NCI-H1092 treated with DMSO at 0.1 percent for 48 hours (cell line): ENCODE data around the gene LRP10.
A peak's percentile ranks its signal among the peaks of the same experiment; 100 is the strongest.
"Not testable (repeated sequence)": the region's sequence is repeated elsewhere in the genome, so short reads cannot be mapped to it uniquely, and the experiment has no call there.

Experiments used
- DNase-seq: peaks from one replicate; lab custom pipeline; 2025; lab: John Stamatoyannopoulos, UW

LRP10 gene

GRCh38 chr14:22887260-22887989 lies 15.9 kb downstream of the LRP10 start:
- peak; percentile 96 for DNase-seq

GRCh38 chr14:22887990-22888378 lies 16.4 kb downstream of the LRP10 start:
- DNase-seq, result peak; percentile 17

GRCh38 chr14:22888662-22889061 lies 17.1 kb downstream of the LRP10 start:
- DNase-seq, result no peak

- DNase-seq, result no peak
These were observed 18.9 kb downstream of the LRP10 start for GRCh38 chr14:22890416-22890815.

GRCh38 chr14:22892488-22892887 lies 20.9 kb downstream of the LRP10 start:
- no peak for DNase-seq

GRCh38 chr14:22893706-22894105 lies 22.2 kb downstream of the LRP10 start:
- DNase-seq, result no peak

GRCh38 chr14:22895402-22895801 lies 23.9 kb downstream of the LRP10 start:
- DNase-seq, result no peak

- no peak for DNase-seq
These were observed 24.8 kb downstream of the LRP10 start for GRCh38 chr14:22896356-22896755.

- no peak for DNase-seq
These were observed 25.2 kb downstream of the LRP10 start for GRCh38 chr14:22896760-22897159.

GRCh38 chr14:22897357-22897756 lies 25.8 kb downstream of the LRP10 start:
- DNase-seq, result no peak

GRCh38 chr14:22898302-22899090 lies 27.0 kb downstream of the LRP10 start:
- no peak for DNase-seq

- peak; percentile 21 for DNase-seq
These were observed 28.7 kb downstream of the LRP10 start for GRCh38 chr14:22900081-22900799.

GRCh38 chr14:22901799-22902198 lies 30.3 kb downstream of the LRP10 start:
- no peak for DNase-seq

- DNase-seq, result no peak
These were observed 32.2 kb downstream of the LRP10 start for GRCh38 chr14:22903742-22904087.

GRCh38 chr14:22905627-22906026 lies 34.1 kb downstream of the LRP10 start:
- no peak for DNase-seq

- DNase-seq, result no peak
These were observed 34.5 kb downstream of the LRP10 start for GRCh38 chr14:22906073-22906472.

- no peak for DNase-seq
These were observed 35.9 kb downstream of the LRP10 start for GRCh38 chr14:22907429-22907828.

GRCh38 chr14:22908601-22909000 lies 37.1 kb downstream of the LRP10 start:
- no peak for DNase-seq

GRCh38 chr14:22910916-22911315 lies 39.4 kb downstream of the LRP10 start:
- DNase-seq, result no peak

- DNase-seq, result not testable (repeated sequence)
These were observed 43.3 kb downstream of the LRP10 start for GRCh38 chr14:22914836-22915235.

GRCh38 chr14:22915886-22916521 lies 44.5 kb downstream of the LRP10 start:
- DNase-seq, result no peak
